HUES48 (cell line): Measurements from ENCODE around the gene DDTL.
A peak's percentile ranks its signal among the peaks of the same experiment; 100 is the strongest.
"Not testable (repeated sequence)": the region's sequence is repeated elsewhere in the genome, so short reads cannot be mapped to it uniquely, and the experiment has no call there.

Source experiments
- H3K27ac ChIP-seq: one replicate; pipeline ENCODE4 v1.7.0; 2013; ENCODE audit warnings: low read depth, low read length, inconsistent platforms
- H3K27me3 ChIP-seq: 2 replicates; pipeline ENCODE4 v1.6.1; 2013; ENCODE audit warnings: mild to moderate bottlenecking, low read length; ENCODE audit not compliant: control insufficient read depth, insufficient read depth
- H3K36me3 ChIP-seq: 2 replicates; pipeline ENCODE4 v1.6.1; 2013; ENCODE audit warnings: low read length; ENCODE audit not compliant: control insufficient read depth, insufficient read depth
- H3K4me1 ChIP-seq: 2 replicates; pipeline ENCODE4 v1.6.1; 2013; ENCODE audit warnings: mild to moderate bottlenecking, low read length; ENCODE audit not compliant: control insufficient read depth, insufficient read depth
- H3K4me3 ChIP-seq: 2 replicates; pipeline ENCODE4 v1.5.1; 2013; ENCODE audit warnings: mild to moderate bottlenecking, low read depth, low read length
- H3K9ac ChIP-seq: 2 replicates; pipeline ENCODE4 v1.6.1; 2013; ENCODE audit warnings: mild to moderate bottlenecking, low read depth, low read length, moderate library complexity
- H3K9me3 ChIP-seq: 2 replicates; pipeline ENCODE4 v1.6.1; 2013; ENCODE audit warnings: low read length; ENCODE audit not compliant: control insufficient read depth, insufficient read depth

DDTL gene

DNA sequence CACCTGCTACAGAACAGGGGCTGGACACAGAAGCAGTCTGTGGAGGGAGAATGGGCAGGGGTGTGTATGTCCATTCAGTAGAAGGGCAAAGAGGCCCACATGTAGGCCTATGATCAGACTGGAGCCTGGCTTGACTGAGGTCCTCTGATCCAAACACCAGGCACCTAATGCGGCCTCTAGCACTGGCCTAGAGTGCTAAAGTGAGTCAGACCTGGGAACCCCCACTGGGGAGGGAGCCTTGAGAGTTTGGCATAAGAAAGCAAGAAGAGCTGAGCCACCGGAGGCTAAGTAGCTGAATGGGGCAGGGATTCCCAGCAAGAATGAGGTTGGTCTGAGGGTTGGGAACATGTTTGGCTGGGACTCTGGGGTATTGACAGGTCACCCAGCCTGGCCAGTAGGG lies 15.3 kb upstream of the DDTL start:
- not testable (repeated sequence) for H3K4me3 ChIP-seq, H3K27ac ChIP-seq, H3K9me3 ChIP-seq, H3K36me3 ChIP-seq, H3K9ac ChIP-seq, H3K27me3 ChIP-seq
- H3K4me1 ChIP-seq, result peaks cover 13% of the 10 kb centered on the region

DNA sequence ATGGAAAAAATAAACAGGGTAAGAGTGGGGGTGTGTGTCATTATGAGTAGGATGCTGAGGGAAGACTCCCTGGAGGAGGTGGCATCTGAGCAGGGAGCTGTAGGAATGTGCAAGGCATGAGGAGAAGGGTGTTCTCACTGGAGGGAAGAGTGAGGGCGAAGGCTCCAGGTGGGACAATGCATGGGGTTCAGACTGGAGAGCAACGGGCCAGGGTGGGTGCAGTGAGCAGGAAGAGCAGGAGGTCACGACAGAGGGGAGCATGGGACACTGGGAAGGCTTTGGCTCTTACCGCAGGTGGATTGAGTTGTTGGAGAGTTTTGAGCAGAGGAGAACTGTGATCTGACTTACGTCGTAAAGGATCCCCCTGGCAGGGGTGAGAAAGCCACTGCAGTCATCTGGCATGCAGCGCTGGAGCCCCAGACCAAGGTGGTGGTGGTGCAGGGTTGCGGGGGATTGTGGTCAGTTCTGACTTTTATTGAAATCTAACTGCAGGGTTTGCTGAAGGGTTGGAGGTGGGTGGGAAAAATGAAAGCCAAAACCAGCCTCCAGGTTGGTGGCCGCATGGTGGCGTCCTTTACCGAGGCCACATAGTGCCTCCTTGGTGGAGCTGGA lies 13.8 kb upstream of the DDTL start:
- not testable (repeated sequence) for H3K4me3 ChIP-seq, H3K27me3 ChIP-seq
- peaks cover 13% of the 10 kb centered on the region for H3K4me1 ChIP-seq

DNA sequence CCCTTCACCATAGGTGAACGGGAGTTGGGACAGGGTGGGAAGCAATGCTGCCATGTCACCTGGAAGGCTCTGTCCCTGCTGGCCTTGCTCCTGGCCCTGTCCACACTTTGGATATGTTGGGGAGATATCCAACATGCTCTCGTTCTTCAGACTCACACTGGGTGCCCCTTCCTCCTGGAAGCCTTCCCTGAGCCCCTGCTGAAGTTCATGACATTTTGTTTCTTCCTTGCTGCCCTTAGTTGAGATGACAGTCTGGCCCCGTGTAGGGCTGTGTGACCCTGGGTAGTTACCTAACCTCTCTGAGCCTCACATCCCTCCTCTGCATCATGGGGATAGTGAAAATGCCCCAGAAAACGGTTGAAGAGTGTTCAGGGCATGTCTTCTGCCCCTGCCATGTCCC lies 13.2 kb upstream of the DDTL start:
- peaks cover 13% of the 10 kb centered on the region for H3K4me1 ChIP-seq
- H3K27ac ChIP-seq, H3K9me3 ChIP-seq, H3K4me3 ChIP-seq, H3K9ac ChIP-seq, H3K27me3 ChIP-seq, H3K36me3 ChIP-seq: not testable (repeated sequence)

More for the DNA sequence above, 13.8 kb upstream of the DDTL start:
- H3K9me3 ChIP-seq, H3K36me3 ChIP-seq, H3K9ac ChIP-seq, H3K27ac ChIP-seq: not testable (repeated sequence)

DNA sequence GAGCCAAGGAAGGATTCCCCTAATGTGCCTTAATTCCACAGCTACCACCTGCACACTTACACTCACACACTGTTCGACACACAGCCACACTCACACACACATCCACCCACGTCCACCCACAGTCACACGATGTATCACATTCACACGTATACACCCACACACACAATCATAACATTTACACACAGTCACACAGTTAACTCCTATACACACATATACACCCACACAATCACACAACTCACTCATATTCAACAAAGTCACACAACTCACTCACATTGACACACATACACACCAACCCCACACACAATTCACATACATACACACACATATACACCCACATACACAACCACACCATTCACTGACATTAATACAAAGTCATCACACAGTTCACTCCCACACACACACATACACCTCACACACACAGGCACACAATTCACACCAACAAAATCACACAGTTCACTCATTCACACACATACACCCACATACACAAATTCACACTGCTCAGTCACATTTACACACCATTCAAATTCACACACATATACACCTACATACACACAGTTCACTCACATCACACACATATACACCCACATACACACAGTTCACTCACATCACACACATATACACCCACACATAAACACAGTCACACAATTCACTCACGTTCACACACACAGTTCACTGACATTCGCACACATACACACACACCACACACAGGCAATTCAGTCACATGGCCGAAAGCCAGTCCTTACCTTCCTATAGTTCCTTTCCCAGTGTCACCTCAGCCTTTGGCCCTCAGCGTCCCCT lies 12.3 kb upstream of the DDTL start:
- not testable (repeated sequence) for H3K27me3 ChIP-seq, H3K36me3 ChIP-seq, H3K9ac ChIP-seq, H3K9me3 ChIP-seq, H3K4me3 ChIP-seq
- H3K4me1 ChIP-seq, result peaks cover 13% of the 10 kb centered on the region
- H3K27ac ChIP-seq, result peak overlapping the region; percentile 94

DNA sequence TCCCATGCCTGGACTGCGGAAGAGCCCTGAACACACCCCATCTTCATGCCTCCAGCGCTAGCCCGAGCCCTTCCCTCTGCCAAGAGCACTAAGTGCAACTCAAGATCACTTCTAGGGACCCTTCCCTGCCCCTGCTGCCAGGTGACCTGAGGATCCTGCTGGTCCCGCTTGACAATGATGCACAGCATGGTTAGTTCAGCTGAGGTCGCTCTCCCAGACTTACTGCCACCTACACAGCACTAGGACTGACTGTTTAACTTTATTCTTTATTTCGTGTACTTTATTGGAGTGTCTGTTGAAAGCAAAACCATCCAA lies 11.7 kb upstream of the DDTL start:
- peak overlapping the region; percentile 94 for H3K27ac ChIP-seq
- H3K9me3 ChIP-seq, H3K9ac ChIP-seq, H3K27me3 ChIP-seq, H3K36me3 ChIP-seq, H3K4me3 ChIP-seq: not testable (repeated sequence)
- H3K4me1 ChIP-seq, result peaks cover 13% of the 10 kb centered on the region

DNA sequence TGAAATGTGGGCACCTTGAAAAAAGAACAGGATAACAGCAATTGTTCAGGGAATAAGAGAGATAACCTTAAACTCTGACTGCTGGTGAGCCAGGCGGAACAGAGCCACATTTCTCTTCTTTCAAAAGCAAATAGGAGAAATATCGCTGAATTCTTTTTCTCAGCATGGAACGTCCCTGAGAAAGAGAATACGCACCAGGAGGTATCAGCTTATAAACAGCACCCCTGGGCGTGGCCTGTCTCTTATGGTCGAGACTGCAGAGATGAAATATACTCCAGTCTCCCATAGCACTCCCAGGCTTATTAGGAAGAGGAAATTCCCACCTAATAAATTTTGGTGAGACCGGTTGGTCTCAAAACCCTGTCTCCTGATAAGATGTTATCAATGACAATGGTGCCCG lies 10.8 kb upstream of the DDTL start:
- Histone ChIP-seq H3K4me1 (peaks cover 13% of the 10 kb centered on the region), H3K27ac (peak overlapping the region; percentile 94), H3K4me3 (peak overlapping the region; percentile 31; the same call in 1 of the 2 replicates)
- not testable (repeated sequence) for H3K9me3 ChIP-seq, H3K36me3 ChIP-seq, H3K27me3 ChIP-seq, H3K9ac ChIP-seq

DNA sequence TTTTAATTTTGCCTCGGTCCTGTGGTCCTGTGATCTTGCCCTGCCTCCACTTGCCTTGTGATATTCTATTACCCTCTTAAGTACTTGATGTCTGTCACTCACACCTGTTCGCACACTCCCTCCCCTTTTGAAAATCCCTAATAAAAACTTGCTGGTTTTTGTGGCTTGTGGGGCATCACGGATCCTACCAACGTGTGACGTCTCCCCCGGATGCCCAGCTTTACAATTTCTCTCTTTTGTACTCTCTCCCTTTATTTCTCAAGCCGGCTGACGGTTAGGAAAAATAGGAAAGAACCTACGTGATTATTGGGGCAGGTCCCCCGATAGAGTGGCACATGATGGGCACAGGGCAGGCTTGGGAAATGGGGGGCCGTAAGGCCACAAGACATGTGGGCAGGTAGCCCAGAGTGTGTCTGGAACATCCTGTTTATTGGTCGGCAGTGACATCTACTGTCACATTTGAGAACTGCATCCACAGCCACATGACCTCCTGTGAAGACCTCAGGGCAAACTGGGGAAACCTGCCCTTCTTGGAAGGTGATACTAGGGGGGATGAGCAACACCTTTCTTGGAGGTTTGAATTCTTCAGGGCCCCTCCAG lies 10.3 kb upstream of the DDTL start:
- H3K9me3 ChIP-seq, H3K36me3 ChIP-seq, H3K27me3 ChIP-seq: not testable (repeated sequence)
- Histone ChIP-seq H3K4me3 (peak overlapping the region; percentile 34; the same call in 1 of the 2 replicates), H3K9ac (0 out of 2 replicates have a peak overlapping the region, but pooled peaks have one; percentile 15), H3K4me1 (peaks cover 13% of the 10 kb centered on the region), H3K27ac (peak overlapping the region; percentile 94)

DNA sequence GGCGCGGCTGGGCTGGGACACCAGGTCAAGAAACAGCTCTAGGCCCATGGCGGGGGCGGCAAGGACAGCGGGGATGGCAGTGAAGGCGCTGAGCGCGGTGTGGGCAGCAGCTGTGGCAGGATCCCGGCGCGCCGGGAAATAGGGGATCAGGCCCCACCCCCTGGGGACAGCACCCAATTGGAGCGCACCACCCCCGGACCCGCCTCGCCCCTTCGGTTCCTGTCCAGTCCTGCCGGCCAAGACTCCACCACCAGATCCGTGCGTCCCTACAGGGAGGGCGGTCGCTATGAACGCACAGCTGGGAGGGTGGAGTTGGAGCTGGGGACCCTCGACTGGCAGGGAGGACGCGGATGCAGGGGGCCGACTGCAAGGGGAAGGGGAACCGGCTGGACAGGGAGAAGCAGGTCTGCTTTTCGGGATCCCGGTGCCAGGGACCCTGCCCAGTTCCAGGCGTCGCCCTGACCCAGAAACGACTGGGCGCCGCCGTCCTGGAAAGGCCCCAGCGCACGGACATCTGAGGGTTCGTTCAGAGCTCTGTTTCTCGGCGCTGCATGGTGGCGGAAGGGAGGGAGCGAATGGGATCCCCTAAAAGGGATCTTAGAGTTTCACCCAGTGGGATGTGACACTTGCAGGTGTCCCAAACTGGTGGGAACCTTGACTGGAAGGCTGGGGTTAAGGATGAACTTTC lies 5.5 kb upstream of the DDTL start, which contains the start of gene GSTT2B:
Gene GSTT2B (minus strand): TSS at position 112 of the 688 bp plus-strand sequence. CDS start 64 bp downstream, at position 48.
- not testable (repeated sequence) for H3K9me3 ChIP-seq, H3K4me1 ChIP-seq, H3K4me3 ChIP-seq, H3K36me3 ChIP-seq, H3K27ac ChIP-seq, H3K9ac ChIP-seq, H3K27me3 ChIP-seq

DNA sequence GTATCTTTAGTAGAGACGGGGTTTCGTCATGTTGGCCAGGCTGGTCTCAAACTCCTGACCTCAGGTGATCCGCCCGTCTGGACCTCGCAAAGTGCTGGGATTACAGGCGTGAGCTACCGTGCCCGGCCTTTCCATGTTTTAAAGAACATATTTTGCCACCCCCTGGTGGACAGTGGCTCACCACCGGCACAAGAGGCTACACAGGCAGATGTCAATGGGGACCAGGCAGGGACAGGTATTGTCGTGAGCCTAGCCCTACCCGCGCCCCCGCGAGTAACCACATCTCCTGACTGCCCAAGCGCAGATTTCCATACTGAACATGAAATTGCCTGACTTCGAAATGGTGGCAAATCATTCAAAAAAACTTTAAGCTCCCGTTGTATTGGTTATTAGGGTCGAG lies 594 bp upstream of the DDTL start:
- H3K4me1 ChIP-seq, H3K27me3 ChIP-seq, H3K27ac ChIP-seq, H3K4me3 ChIP-seq, H3K9ac ChIP-seq, H3K9me3 ChIP-seq: not testable (repeated sequence)
- peaks cover 22% of the 10 kb centered on the region for H3K36me3 ChIP-seq

DNA sequence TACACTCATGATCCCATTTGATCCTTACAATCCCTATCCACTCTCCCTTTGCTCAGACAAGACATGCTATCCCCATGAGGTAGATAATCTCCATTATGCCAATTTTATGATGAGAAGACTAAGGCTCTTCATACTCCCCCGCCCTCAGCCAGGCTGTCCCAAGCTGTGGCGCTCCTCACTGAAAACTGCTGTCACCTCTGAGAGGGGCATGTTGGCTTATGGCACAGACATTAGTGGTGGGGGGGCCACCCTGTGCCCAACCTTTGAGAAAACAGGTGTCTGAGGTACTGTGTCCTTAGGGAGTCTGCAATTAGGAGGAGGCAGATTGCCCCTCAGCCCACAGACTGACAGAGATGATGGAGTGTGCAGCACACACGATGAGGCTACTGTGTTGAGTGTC lies 2.4 kb downstream of the DDTL start:
- no peak overlapping the region for H3K9ac ChIP-seq
- H3K9me3 ChIP-seq, result no peaks in the 10 kb centered on the region
- H3K4me3 ChIP-seq, result no peak overlapping the region
- H3K27ac ChIP-seq, result no peak overlapping the region
- no peaks in the 10 kb centered on the region for H3K4me1 ChIP-seq
- peaks cover 31% of the 10 kb centered on the region for H3K36me3 ChIP-seq
- H3K27me3 ChIP-seq, result no peaks in the 10 kb centered on the region

DNA sequence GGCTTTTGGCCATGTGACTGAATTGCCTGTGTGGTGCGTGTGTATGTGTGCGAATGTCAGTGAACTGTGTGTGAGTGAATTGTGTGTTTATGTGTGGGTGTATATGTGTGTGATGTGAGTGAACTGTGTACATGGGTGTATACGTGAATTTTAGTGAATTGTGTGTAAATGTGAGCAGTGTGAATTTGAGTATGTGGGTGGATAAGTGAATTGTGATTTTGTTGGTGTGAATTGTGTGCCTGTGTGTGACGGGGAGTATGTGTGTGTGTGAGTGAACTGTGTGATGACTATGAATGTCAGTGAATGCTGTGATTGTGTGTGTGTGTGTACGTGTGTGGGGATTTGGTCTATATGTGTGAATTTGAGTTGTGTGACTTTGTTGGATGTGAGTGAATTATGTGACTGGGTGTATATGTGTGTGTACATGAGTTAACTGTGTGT lies 3.5 kb downstream of the DDTL start:
- no peak overlapping the region for H3K4me3 ChIP-seq
- H3K36me3 ChIP-seq, result peaks cover 31% of the 10 kb centered on the region
- no peak overlapping the region for H3K27ac ChIP-seq
- H3K4me1 ChIP-seq, result no peaks in the 10 kb centered on the region
- H3K9ac ChIP-seq, result no peak overlapping the region
- no peaks in the 10 kb centered on the region for H3K9me3 ChIP-seq
- H3K27me3 ChIP-seq, result no peaks in the 10 kb centered on the region
